Mesothelial cell of epicardium (in vitro differentiated cells): Measurements from ENCODE around the gene CERS2. TPM values are rescaled to one million over a fixed set of nuclear protein-coding genes. Genes with fewer than 3 reads are reported as not detected.
A peak's percentile ranks its signal among the peaks of the same experiment; 100 is the strongest.

Experiments used
- DNase-seq, 2 experiments: peaks; one replicate each; pipeline ENCODE4 v3.0.0; 2021; ENCODE audit warnings: low spot score in 2 of 2; ENCODE audit not compliant: unreplicated experiment in 2 of 2
- H3K27ac Mint-ChIP-seq: 2 replicates; pipeline ENCODE4 v1.8.0; 2021; ENCODE audit warnings: mixed read lengths
- H3K27me3 Mint-ChIP-seq: 2 replicates; pipeline ENCODE4 v1.8.0; 2021; ENCODE audit warnings: low read depth, mixed read lengths
- H3K36me3 Mint-ChIP-seq: 2 replicates; pipeline ENCODE4 v1.8.0; 2021; ENCODE audit warnings: mixed read lengths
- H3K4me1 Mint-ChIP-seq: 2 replicates; pipeline ENCODE4 v1.8.0; 2021; ENCODE audit warnings: mixed read lengths
- H3K4me3 Mint-ChIP-seq: 2 replicates; pipeline ENCODE4 v1.8.0; 2021; ENCODE audit warnings: mild to moderate bottlenecking, moderate library complexity, mixed read lengths
- H3K9me3 Mint-ChIP-seq: 2 replicates; pipeline ENCODE4 v1.8.0; 2021; ENCODE audit warnings: mixed read lengths
- CTCF ChIP-seq: fragments of 200-600 bp; sonication (generic); IDR thresholded peaks from one replicate; pipeline ENCODE4 v1.5.0; 2021; ENCODE audit warnings: antibody characterized with exemption; ENCODE audit not compliant: unreplicated experiment
- total RNA-seq: library from RNA; stranded (reverse); gene quantifications from 3 replicates; pipeline ENCODE4 v1.2.1, GENCODE V29; 2021

Gene CERS2
- total RNA-seq, 1 donor from 2014 or later = 132 TPM

DNA sequence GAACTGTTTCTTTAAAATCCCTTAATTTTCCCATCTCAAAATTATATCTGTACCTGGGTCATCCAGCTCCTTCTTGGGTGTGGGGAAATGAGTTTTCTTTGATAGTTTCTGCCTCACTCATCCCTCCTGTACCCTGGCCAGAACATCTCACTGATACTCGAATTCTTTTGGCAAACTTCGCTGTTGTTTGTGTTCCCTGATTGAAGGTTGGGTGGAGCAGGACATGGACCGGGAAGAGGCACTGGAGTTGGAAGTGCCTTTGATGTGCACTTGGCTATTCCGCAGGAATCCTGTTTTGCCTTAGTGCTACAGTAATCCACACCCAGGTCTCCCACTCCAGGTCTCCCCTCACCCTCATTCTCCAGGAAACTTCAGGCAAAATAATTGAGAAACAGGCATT, 20.8 kb upstream of the CERS2 start:
- DNase-seq = no peak
- Mint-ChIP-seq H3K27ac (no peak overlapping the region), H3K27me3 (no peaks in the 10 kb centered on the region), H3K36me3 (peaks cover 7% of the 10 kb centered on the region), H3K4me1 (no peaks in the 10 kb centered on the region), H3K4me3 (no peak overlapping the region), H3K9me3 (no peaks in the 10 kb centered on the region)
- TF ChIP-seq CTCF = no peak

- no peak for DNase-seq
- TF ChIP-seq CTCF = no peak
- Mint-ChIP-seq H3K4me3 (no peak overlapping the region), H3K9me3 (no peaks in the 10 kb centered on the region), H3K4me1 (no peaks in the 10 kb centered on the region), H3K27ac (peak overlapping the region; percentile 15), H3K27me3 (no peaks in the 10 kb centered on the region), H3K36me3 (peaks cover 4% of the 10 kb centered on the region)
These were observed 19.6 kb upstream of the CERS2 start for GRCh38 chr1:150994248-150994647.

GRCh38 chr1:150992626-150993025, 18.0 kb upstream of the CERS2 start:
- Mint-ChIP-seq H3K4me1 (no peaks in the 10 kb centered on the region), H3K9me3 (no peaks in the 10 kb centered on the region), H3K27ac (no peak overlapping the region), H3K27me3 (no peaks in the 10 kb centered on the region), H3K36me3 (no peaks in the 10 kb centered on the region), H3K4me3 (no peak overlapping the region)
- DNase-seq = no peak
- TF ChIP-seq CTCF = no peak

- Mint-ChIP-seq H3K4me1 (no peaks in the 10 kb centered on the region), H3K27me3 (no peaks in the 10 kb centered on the region), H3K27ac (no peak overlapping the region), H3K36me3 (no peaks in the 10 kb centered on the region), H3K9me3 (no peaks in the 10 kb centered on the region), H3K4me3 (no peak overlapping the region)
- DNase-seq = no peak
- TF ChIP-seq CTCF = no peak
These were observed 13.3 kb upstream of the CERS2 start for GRCh38 chr1:150987924-150988323.

GRCh38 chr1:150985179-150985825, 10.7 kb upstream of the CERS2 start:
- Mint-ChIP-seq H3K9me3 (no peaks in the 10 kb centered on the region), H3K36me3 (no peaks in the 10 kb centered on the region), H3K4me3 (no peak overlapping the region), H3K27me3 (no peaks in the 10 kb centered on the region), H3K27ac (no peak overlapping the region), H3K4me1 (peaks cover 19% of the 10 kb centered on the region)
- DNase-seq = no peak
- TF ChIP-seq CTCF = no peak
